Cortex of kidney (tissue), 1 donor: ENCODE measurements around the gene L3MBTL1.
"Not testable (repeated sequence)": the region's sequence is repeated elsewhere in the genome, so short reads cannot be mapped to it uniquely, and the experiment has no call there.

Experiments used
- DNase-seq: peaks from one replicate; lab custom pipeline; 2025; lab: John Stamatoyannopoulos, UW

The L3MBTL1 gene

GRCh38 chr20:43559147-43559987 lies 51.9 kb downstream of the L3MBTL1 start:
- no peak for DNase-seq

GRCh38 chr20:43560974-43561373 lies 53.5 kb downstream of the L3MBTL1 start:
- DNase-seq, result no peak

GRCh38 chr20:43563429-43563828 lies 55.9 kb downstream of the L3MBTL1 start:
- DNase-seq, result no peak

- no peak for DNase-seq
Measured at GRCh38 chr20:43563991-43564390, 56.5 kb downstream of the L3MBTL1 start.

GRCh38 chr20:43564455-43564854 lies 57.0 kb downstream of the L3MBTL1 start:
- no peak for DNase-seq

GRCh38 chr20:43564993-43565757 lies 57.7 kb downstream of the L3MBTL1 start:
- no peak for DNase-seq

GRCh38 chr20:43565758-43566104 lies 58.2 kb downstream of the L3MBTL1 start:
- no peak for DNase-seq

- no peak for DNase-seq
Measured at GRCh38 chr20:43567477-43567876, 60.0 kb downstream of the L3MBTL1 start.

- DNase-seq, result no peak
Measured at GRCh38 chr20:43568706-43569105, 61.2 kb downstream of the L3MBTL1 start.

- no peak for DNase-seq
Measured at GRCh38 chr20:43569282-43569681, 61.8 kb downstream of the L3MBTL1 start.

GRCh38 chr20:43570496-43570895 lies 63.0 kb downstream of the L3MBTL1 start:
- no peak for DNase-seq

GRCh38 chr20:43571310-43571709 lies 63.8 kb downstream of the L3MBTL1 start:
- no peak for DNase-seq

- DNase-seq, result no peak
Measured at GRCh38 chr20:43571771-43572170, 64.3 kb downstream of the L3MBTL1 start.

- DNase-seq, result no peak
Measured at GRCh38 chr20:43572891-43573290, 65.4 kb downstream of the L3MBTL1 start.

GRCh38 chr20:43576108-43576507 lies 68.6 kb downstream of the L3MBTL1 start:
- DNase-seq, result no peak

GRCh38 chr20:43579861-43580793 lies 72.6 kb downstream of the L3MBTL1 start:
- no peak for DNase-seq

GRCh38 chr20:43583133-43583864 lies 75.8 kb downstream of the L3MBTL1 start:
- DNase-seq, result no peak

GRCh38 chr20:43583982-43584432 lies 76.5 kb downstream of the L3MBTL1 start:
- no peak for DNase-seq

- no peak for DNase-seq
Measured at GRCh38 chr20:43584448-43585136, 77.1 kb downstream of the L3MBTL1 start.

GRCh38 chr20:43586641-43587040 lies 79.1 kb downstream of the L3MBTL1 start:
- no peak for DNase-seq

GRCh38 chr20:43588526-43588925 lies 81.0 kb downstream of the L3MBTL1 start:
- DNase-seq, result not testable (repeated sequence)
